GM13977 (cell line): ENCODE data around the gene SAMHD1.
"Not testable (repeated sequence)": the region's sequence is repeated elsewhere in the genome, so short reads cannot be mapped to it uniquely, and the experiment has no call there.

Experiments
- DNase-seq: peaks from one replicate; pipeline ENCODE4 v3.0.0; 2012; ENCODE audit warnings: low spot score
- CTCF ChIP-seq: IDR thresholded peaks from 2 replicates; pipeline ENCODE4 v1.5.1; 2012; ENCODE audit warnings: mild to moderate bottlenecking, control low read depth; ENCODE audit not compliant: insufficient read depth; ENCODE audit errors: extremely low read depth, missing control alignments
- in situ Hi-C: fragments of 300-500 bp; cut with MboI; formaldehyde crosslinking; loops from one replicate; pipeline ENCODE4 v1.12.0; 2022; ENCODE audit warnings: low sequenced_read_pairs, low pct_unique_long_range_greater_than_20kb, mixed read lengths, inconsistent platforms; ENCODE audit not compliant: unreplicated experiment

SAMHD1 gene

GRCh38 chr20:36932476-36933426 is 18.8 kb downstream of the SAMHD1 start:
- in situ Hi-C loops, result no loop called here
- no peak for TF ChIP-seq CTCF
- no peak for DNase-seq

GRCh38 chr20:36932067-36932466 is 19.4 kb downstream of the SAMHD1 start:
- DNase-seq, in situ Hi-C loops: not testable (repeated sequence)

GRCh38 chr20:36929691-36930090 is 21.8 kb downstream of the SAMHD1 start:
- in situ Hi-C loops, result no loop called here
- no peak for DNase-seq
- TF ChIP-seq CTCF, result no peak

- no peak for TF ChIP-seq CTCF
- DNase-seq, result no peak
- in situ Hi-C loops, result no loop called here
Measured at GRCh38 chr20:36929290-36929689, 22.2 kb downstream of the SAMHD1 start.

- TF ChIP-seq CTCF, result no peak
- DNase-seq, result no peak
- in situ Hi-C loops, result no loop called here
Measured at GRCh38 chr20:36927704-36928103, 23.8 kb downstream of the SAMHD1 start.

DNA sequence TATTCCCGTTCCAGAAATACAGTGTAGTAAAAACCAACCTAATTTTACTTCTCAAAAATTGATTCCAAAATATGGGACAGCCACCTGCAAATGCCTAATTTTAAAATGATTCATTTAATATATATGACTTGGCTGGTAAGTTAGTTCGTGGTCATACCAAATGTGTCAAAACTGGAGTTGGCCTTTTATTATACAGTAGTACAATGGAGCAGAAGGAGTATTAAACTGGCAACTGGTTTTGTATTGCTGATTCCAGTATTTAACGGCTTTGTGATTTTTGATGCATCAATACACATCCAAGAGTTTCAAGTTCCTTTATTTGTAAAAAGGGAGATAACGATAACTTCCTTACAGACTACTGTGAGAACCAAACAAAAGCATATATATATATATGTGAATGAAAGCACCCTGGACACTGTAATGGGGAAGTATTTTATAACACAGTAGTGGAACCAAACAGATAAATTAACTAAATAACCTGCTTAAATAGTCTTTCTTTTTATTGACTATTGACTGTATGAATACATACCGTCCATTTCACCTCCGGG is 24.8 kb downstream of the SAMHD1 start:
- no peak for TF ChIP-seq CTCF
- DNase-seq, result no peak
- in situ Hi-C loops, result no loop called here

DNA sequence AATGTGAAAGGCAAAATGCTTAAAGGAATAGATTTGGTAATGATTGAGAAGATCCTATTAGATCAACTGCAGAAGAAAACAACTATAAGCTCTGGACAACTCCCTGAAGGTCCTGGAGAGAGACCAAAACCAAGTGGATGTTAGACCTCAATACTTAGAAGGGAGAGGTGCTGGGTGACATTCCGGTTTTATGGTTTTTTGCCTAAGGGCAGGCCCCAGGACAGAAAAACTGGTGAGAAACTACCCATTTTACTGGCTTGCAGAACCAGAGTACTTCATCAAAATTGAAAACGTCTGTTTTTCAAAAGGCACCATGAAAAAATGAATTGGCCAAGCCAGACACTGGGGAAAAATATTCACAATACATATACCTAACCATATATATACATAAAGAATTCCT is 26.3 kb downstream of the SAMHD1 start:
- no peak for TF ChIP-seq CTCF
- in situ Hi-C loops, result no loop called here
- DNase-seq, result no peak
